DOHH2 (cell line): ENCODE results near the gene LIMS2.

Experiments used
- EZH2phosphoT487 ChIP-seq: fragments of 200-600 bp; sonication (generic); IDR thresholded peaks from 2 replicates; pipeline ENCODE4 v1.6.1; 2017; ENCODE audit warnings: borderline replicate concordance, mild to moderate bottlenecking, antibody characterized with exemption, low read length, moderate library complexity, mixed read lengths
- TF ChIP-seq, protein P1 (sequence below): fragments of 200-600 bp; sonication (generic); IDR thresholded peaks from one replicate; pipeline ENCODE4 v1.5.1; 2014; ENCODE audit warnings: antibody characterized with exemption, mild to moderate bottlenecking, low read depth, low read length; ENCODE audit not compliant: poor library complexity, severe bottlenecking

DNA sequence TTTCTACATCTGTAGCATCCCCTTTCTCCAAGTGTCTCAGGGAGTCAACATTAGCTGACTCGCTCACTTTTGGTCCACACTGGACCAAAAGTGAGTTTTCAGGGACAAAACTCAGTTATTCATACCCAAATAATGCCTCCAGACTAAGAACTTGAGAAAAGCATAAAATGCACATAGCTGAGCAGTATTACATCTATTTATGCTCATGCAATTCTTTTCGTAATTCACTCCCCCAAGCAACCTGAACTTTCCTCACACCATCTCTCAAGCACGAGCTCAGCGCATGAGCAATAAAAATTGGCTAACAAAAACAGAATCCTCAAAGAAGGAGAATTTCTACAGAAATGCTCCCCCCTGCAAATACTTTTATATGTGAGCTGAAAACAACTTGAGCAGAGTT is 42.9 kb upstream of the LIMS2 start:
- TF ChIP-seq, protein P1, sequence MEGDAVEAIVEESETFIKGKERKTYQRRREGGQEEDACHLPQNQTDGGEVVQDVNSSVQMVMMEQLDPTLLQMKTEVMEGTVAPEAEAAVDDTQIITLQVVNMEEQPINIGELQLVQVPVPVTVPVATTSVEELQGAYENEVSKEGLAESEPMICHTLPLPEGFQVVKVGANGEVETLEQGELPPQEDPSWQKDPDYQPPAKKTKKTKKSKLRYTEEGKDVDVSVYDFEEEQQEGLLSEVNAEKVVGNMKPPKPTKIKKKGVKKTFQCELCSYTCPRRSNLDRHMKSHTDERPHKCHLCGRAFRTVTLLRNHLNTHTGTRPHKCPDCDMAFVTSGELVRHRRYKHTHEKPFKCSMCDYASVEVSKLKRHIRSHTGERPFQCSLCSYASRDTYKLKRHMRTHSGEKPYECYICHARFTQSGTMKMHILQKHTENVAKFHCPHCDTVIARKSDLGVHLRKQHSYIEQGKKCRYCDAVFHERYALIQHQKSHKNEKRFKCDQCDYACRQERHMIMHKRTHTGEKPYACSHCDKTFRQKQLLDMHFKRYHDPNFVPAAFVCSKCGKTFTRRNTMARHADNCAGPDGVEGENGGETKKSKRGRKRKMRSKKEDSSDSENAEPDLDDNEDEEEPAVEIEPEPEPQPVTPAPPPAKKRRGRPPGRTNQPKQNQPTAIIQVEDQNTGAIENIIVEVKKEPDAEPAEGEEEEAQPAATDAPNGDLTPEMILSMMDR, result no peak
- TF ChIP-seq EZH2phosphoT487, result no peak
